Left lung (tissue), 10 donors: ENCODE results near the gene TEX54. TPM values are rescaled to one million over a fixed set of nuclear protein-coding genes. Genes with fewer than 3 reads are reported as not detected.
"Not testable (repeated sequence)": the region's sequence is repeated elsewhere in the genome, so short reads cannot be mapped to it uniquely, and the experiment has no call there.

Experiments
- ATAC-seq: fragments of 200-7000 bp; cut with Tn5 transposase; one replicate; pipeline ENCODE4 v1.9.1; 2020; ENCODE audit warnings: moderate library complexity
- DNase-seq, 4 donors: peaks; one replicate each; pipeline ENCODE4 v3.0.0-alpha.2; 2013 to 2020
- H3K27ac ChIP-seq, 2 donors: fragments of 200-600 bp; sonication (generic) in 1 of 2; one replicate each; pipeline versions ENCODE4 v1.5.0 to v1.8.0; 2020 to 2021
- H3K27me3 ChIP-seq, 2 donors: fragments of 200-600 bp; sonication (generic) in 1 of 2; one replicate each; pipeline versions ENCODE4 v1.5.0 to v1.8.0; 2020 to 2021
- H3K36me3 ChIP-seq, 2 donors: fragments of 200-600 bp; sonication (generic) in 1 of 2; one replicate each; pipeline versions ENCODE4 v1.5.0 to v1.8.0; 2020 to 2021
- H3K4me1 ChIP-seq, 2 donors: fragments of 200-600 bp; one replicate each; pipeline ENCODE4 v1.8.0; 2021
- H3K4me3 ChIP-seq, 2 donors: fragments of 200-600 bp; sonication (generic) in 1 of 2; one replicate each; pipeline versions ENCODE4 v1.5.0 to v1.8.0; 2020 to 2021; ENCODE audit warnings: mild to moderate bottlenecking in 1 of 2
- H3K9me3 ChIP-seq, 2 donors: fragments of 200-600 bp; sonication (generic) in 1 of 2; one replicate each; pipeline versions ENCODE4 v1.5.0 to v1.8.0; 2020 to 2021
- intact Hi-C, 2 donors: fragments of 100-400 bp; cut with DNase I; formaldehyde crosslinking; loops; one replicate each; pipeline versions ENCODE4 v1.11.2 to v1.14.2; 2022
- polyA plus RNA-seq, 6 donors: library from polyadenylated mRNA; unstranded; fragments of 120-200 nt; gene quantifications; one replicate each; pipeline ENCODE4 v1.2.1, GENCODE V29; 2013; ENCODE audit not compliant: insufficient read length in 6 of 6
- total RNA-seq, 2 donors: library from RNA; stranded (reverse); fragmentation: NEBNext Ultra II Directional; extraction: Animal tissue kit (Norgen Biotek cat#: 25700); gene quantifications; one replicate each; pipeline ENCODE4 v1.2.1, GENCODE V29; 2021
- TF ChIP-seq, protein P1 (sequence below), 2 donors: fragments of 200-600 bp; sonication (generic) in 1 of 2; IDR thresholded peaks; one replicate each; pipeline versions ENCODE4 v1.5.0 to v1.8.0; 2021; ENCODE audit warnings: antibody characterized with exemption in 2 of 2
- donor health status: DM: no; HTN: yes; CAD: no.
- donor health status: DM: no; HTN: no; CAD: no.

Gene TEX54
- total and polyA plus RNA-seq, 8 donors, result 0.36 to 0.69 TPM; not detected in 6

DNA sequence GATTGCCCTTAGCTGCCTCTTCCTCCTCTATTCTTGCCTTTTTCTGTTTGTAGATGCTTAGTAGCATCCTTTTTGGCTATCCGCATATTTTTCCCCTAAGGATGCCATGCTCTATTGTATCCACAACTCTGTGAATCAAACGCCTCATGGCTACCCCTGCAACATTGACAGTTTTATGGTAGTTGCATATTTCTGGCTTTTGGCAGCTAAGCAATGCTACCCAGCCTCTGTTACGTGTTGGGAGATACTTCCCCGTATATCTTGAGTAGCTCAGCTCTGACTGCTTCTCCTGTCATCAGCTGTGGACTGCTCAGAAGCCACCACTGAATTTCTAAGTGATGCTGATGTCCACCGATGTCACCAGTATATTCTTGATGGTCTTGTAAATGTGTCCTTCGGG is 33.0 kb upstream of the TEX54 start:
- DNase-seq, result no peak
- Histone ChIP-seq H3K4me1 (peaks cover 0 to 7% of the 10 kb centered on the region in 2 donors), H3K9me3 (no peaks in the 10 kb centered on the region), H3K27ac (no peak overlapping the region), H3K4me3 (no peak overlapping the region), H3K27me3 (no peaks in the 10 kb centered on the region), H3K36me3 (no peaks in the 10 kb centered on the region)
- intact Hi-C loops, result no loop called here
- TF ChIP-seq, protein P1, sequence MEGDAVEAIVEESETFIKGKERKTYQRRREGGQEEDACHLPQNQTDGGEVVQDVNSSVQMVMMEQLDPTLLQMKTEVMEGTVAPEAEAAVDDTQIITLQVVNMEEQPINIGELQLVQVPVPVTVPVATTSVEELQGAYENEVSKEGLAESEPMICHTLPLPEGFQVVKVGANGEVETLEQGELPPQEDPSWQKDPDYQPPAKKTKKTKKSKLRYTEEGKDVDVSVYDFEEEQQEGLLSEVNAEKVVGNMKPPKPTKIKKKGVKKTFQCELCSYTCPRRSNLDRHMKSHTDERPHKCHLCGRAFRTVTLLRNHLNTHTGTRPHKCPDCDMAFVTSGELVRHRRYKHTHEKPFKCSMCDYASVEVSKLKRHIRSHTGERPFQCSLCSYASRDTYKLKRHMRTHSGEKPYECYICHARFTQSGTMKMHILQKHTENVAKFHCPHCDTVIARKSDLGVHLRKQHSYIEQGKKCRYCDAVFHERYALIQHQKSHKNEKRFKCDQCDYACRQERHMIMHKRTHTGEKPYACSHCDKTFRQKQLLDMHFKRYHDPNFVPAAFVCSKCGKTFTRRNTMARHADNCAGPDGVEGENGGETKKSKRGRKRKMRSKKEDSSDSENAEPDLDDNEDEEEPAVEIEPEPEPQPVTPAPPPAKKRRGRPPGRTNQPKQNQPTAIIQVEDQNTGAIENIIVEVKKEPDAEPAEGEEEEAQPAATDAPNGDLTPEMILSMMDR (IDR thresholded peaks at IDR 0.05), result no peak
- ATAC-seq, result no peak

DNA sequence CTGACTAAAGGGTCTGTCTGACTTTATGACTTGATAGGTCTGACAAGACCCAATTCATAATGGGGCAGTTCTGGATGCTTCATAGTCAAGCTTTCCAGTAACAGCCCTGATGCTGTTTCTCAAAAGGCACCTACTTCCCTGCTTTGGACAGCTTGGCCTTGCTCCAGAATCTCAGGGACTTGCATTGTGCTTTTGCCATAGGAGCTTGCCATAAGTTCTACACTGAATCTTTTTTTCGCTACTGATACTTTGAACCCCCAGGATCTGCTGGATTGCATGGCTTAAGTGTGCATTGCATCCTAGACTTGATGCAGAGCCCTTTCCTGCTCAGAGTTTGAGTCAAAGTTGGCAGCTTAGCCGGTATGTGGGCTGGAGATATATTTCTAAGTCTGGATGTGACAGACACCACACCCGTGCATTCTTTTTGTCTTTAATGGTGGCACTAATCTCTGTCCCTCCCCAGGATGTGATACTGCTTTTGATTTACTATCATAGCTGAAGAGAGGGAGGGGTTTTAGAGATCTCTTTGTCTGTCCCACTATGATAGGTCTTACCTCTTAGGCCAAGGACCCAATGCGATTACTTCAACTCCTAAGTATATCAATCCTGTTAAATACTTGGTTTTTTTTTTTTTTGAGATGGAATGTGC is 31.2 kb upstream of the TEX54 start:
- no peak for DNase-seq
- no peak for ATAC-seq
- no peak overlapping the region for H3K27ac ChIP-seq
- no peaks in the 10 kb centered on the region for H3K27me3 ChIP-seq
- intact Hi-C loops, result no loop called here
- TF ChIP-seq, protein P1 (IDR thresholded peaks at IDR 0.05), result no peak
- no peaks in the 10 kb centered on the region for H3K9me3 ChIP-seq
- peaks cover 0 to 7% of the 10 kb centered on the region in 2 donors for H3K4me1 ChIP-seq
- H3K4me3 ChIP-seq, result no peak overlapping the region
- H3K36me3 ChIP-seq, result no peaks in the 10 kb centered on the region

DNA sequence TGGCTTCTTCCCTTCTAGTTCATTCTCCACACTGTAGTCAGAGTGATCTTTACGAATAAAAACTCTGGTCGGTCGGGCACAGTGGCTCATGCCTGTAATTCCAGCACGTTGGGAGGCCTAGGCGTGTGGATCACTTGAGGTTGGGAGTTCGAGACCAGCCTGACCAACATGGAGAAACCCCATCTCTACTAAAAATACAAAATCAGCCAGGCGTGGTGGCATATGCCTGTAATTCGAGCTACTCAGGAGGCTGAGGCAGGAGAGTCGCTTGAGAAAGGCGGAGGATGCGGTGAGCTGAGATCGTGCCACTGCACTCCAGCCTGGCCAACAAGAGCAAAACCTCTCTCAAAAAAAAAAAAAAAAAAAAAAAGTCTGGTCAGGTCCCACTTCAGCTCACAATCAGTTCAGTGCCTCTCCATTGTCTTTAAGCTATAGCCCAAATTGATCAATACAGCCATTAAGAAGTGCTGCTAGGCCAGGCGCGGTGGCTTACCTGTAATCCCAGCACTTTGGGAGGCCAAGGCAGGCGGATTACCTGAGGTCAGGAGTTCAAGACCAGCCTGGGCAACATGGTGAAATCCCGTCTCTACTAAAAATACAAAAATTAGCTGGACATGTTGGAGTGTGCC is 29.0 kb upstream of the TEX54 start:
- H3K27me3 ChIP-seq, H3K9me3 ChIP-seq, H3K27ac ChIP-seq, intact Hi-C loops, DNase-seq, ATAC-seq, H3K4me3 ChIP-seq, H3K36me3 ChIP-seq: not testable (repeated sequence)
- peaks cover 3 to 24% of the 10 kb centered on the region in 2 donors for H3K4me1 ChIP-seq

DNA sequence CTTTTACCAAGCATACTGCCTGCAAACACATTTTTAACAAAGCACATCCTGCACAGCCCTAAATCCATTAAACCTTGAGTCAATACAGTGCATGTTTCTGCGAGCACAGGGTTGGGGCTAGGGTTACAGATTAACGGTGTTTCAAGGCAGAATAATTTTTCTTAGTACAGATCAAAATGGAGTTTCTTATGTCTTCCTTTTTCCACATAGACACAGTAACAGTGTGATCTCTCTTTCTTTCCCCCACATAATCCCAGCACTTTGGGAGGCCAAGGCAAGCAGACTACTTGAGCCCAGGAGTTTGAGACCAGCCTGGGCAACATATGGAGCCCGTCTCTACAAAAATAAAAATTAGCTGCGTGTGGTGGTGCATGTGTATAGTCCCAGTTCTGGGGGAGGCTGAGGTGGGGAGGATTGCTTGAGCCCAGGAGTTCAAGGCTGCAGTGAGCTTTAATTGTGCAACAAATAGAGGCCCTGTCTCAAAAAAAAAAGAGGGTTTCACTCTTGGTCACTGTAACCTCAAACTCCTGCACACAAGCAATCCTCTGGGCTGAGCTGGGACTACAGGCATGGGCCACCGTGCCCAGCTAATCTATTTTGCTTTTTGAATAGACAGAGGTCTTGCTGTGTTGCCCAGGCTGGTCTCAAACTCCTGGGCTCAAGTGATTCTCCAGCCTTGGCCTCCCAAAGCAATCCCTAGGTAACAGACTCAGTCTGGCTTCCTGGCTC is 28.4 kb upstream of the TEX54 start:
- ATAC-seq, result no peak
- Histone ChIP-seq H3K36me3 (no peaks in the 10 kb centered on the region), H3K27me3 (no peaks in the 10 kb centered on the region), H3K9me3 (no peaks in the 10 kb centered on the region), H3K4me3 (no peak overlapping the region), H3K4me1 (peaks cover 3 to 31% of the 10 kb centered on the region in 2 donors), H3K27ac (no peak overlapping the region)
- intact Hi-C loops, result no loop called here
- DNase-seq, result no peak
- TF ChIP-seq, protein P1 (IDR thresholded peaks at IDR 0.05), result no peak

DNA sequence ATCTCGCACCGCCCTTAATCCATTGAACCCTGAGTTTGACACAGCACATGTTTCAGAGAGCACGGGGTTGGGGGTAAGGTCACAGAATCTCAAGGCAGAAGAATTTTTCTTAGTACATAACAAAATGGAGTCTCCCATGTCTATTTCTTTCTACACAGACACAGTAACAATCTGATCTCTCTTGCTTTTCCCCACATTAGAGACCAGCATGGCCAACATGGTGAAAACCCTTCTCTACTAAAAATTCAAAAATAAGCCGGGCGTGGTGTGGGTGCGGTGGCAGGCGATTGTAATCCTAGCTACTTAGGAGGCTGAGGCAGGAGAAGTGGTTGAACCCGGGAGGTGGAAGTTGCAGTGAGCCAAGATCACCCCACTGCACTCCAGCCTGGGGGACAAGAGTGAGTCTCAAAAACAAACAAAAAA is 26.7 kb upstream of the TEX54 start:
- H3K9me3 ChIP-seq, H3K27me3 ChIP-seq, H3K36me3 ChIP-seq, DNase-seq, H3K4me3 ChIP-seq, ATAC-seq, H3K27ac ChIP-seq: not testable (repeated sequence)
- intact Hi-C loops, result loop anchor here in 1 of 2 donors (10.0 kb wide), 1 partner anchor 64 kb away; the partner anchor contains the start of gene TMEM223
- H3K4me1 ChIP-seq, result peaks cover 9 to 38% of the 10 kb centered on the region in 2 donors

DNA sequence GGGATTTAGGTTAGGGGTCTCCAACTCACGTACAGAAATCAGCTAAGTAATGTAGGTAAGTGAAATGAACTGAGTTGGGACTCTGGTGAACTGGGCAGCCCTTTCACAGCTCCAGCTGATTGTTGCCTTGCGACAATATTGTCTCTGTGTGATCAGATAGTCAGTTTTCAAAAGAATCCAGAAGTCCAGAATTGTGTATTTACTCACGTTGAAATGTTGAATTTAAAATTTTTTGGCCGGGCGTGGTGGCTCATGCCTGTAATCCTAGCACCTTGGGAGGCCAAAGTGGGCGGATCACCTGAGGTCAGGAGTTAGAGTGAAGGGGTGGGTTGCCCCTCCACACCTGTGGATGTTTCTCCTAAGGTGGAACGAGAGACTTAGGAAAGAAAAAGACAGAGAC is 25.6 kb upstream of the TEX54 start:
- Histone ChIP-seq H3K27me3 (no peaks in the 10 kb centered on the region), H3K4me1 (peaks cover 17 to 49% of the 10 kb centered on the region in 2 donors), H3K36me3 (peaks cover 0 to 17% of the 10 kb centered on the region in 2 donors), H3K9me3 (no peaks in the 10 kb centered on the region), H3K4me3 (no peak overlapping the region), H3K27ac (no peak overlapping the region)
- DNase-seq (no peak), ATAC-seq (no peak)
- intact Hi-C loops, result loop anchor here in 1 of 2 donors (10.0 kb wide), 1 partner anchor 63 kb away; the partner anchor contains the start of gene TMEM223
- TF ChIP-seq, protein P1 (IDR thresholded peaks at IDR 0.05), result no peak
